Prostate gland (tissue), 2 donors: ENCODE measurements around the gene NACAD.

Source experiments
- CTCF ChIP-seq, 4 experiments: fragments of 200-600 bp in 2 of 4; fragments of 450-650 bp in 2 of 4; sonication (generic) in 2 of 4; IDR thresholded peaks; 1 replicate in 3 of 4; 2 replicates in 1 of 4; pipeline ENCODE4 v1.5.1; 2016 to 2019; ENCODE audit warnings: antibody characterized with exemption in 4 of 4, mild to moderate bottlenecking in 2 of 4, moderate library complexity in 2 of 4
- POLR2AphosphoS5 ChIP-seq: sonication (generic); formaldehyde crosslinking; IDR thresholded peaks from one replicate; pipeline ENCODE4 v1.6.1; 2017; ENCODE audit warnings: antibody characterized with exemption

DNA sequence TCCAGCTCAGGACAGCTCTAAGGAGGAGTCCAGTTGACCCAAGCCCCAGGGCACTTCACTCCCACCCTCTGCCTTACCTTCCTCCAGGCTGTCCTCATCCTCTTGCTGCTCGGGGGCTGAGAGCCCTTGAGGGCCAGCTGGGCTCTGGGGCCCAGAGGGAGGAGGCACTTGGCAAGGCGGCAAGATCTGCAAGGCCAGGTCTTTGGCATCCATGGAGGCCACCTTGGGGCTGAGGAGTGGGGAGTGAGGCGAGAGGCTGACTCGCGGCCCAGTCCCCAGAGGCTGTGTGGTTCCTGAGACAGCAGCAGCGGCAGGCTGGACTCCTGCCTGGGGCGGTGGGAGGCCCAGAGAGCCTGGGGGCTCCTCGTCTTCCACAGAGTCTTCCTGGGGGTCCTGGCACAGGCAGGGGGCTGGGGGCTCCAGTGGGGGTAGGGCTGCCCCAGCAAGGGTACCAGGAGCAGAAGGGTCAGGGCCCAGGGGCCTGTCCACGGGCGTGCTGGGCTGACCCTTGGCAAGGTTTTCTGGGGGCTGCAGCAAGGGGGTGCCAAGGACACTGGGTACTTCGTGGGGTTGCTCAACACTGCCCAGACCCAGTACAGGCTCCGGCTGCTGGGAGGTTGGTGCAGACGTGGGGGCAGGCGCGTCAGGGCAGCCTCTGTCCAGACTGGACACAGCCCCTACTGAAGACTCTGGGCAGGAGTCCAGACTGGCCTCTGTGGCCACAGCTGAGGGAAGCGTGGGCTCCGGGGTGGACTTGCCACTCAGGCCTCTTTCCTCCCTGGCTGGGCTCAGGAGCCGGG, 6.5 kb downstream of the NACAD start:
- no peak for TF ChIP-seq CTCF (IDR thresholded peaks at IDR 0.05)
- TF ChIP-seq POLR2AphosphoS5 = no peak
